GM19397 (cell line): ENCODE data around the gene KIAA1328.

Source experiments
- ATAC-seq: cut with Tn5 transposase; IDR thresholded peaks from one replicate; pipeline ENCODE4 v1.9.1; 2021; ENCODE audit warnings: mild to moderate bottlenecking, moderate library complexity; ENCODE audit not compliant: unreplicated experiment

Gene KIAA1328

GRCh38 chr18:37249171-37249886 lies 420.4 kb downstream of the KIAA1328 start:
- ATAC-seq, result no peak

- no peak for ATAC-seq
Observed at GRCh38 chr18:37249895-37250618, 421.1 kb downstream of the KIAA1328 start.

GRCh38 chr18:37251679-37252078 lies 422.8 kb downstream of the KIAA1328 start:
- no peak for ATAC-seq

- no peak for ATAC-seq
Observed at GRCh38 chr18:37252342-37252741, 423.4 kb downstream of the KIAA1328 start.

GRCh38 chr18:37252854-37253393 lies 424.0 kb downstream of the KIAA1328 start:
- ATAC-seq, result no peak

- peak; percentile 47 for ATAC-seq
Observed at GRCh38 chr18:37253394-37254235, 424.7 kb downstream of the KIAA1328 start.

GRCh38 chr18:37254236-37254754 lies 425.4 kb downstream of the KIAA1328 start:
- ATAC-seq, result peak; percentile 19

- ATAC-seq, result no peak
Observed at GRCh38 chr18:37254973-37255372, 426.0 kb downstream of the KIAA1328 start.

GRCh38 chr18:37258131-37258530 lies 429.2 kb downstream of the KIAA1328 start:
- no peak for ATAC-seq

- no peak for ATAC-seq
Observed at GRCh38 chr18:37258819-37259218, 429.9 kb downstream of the KIAA1328 start.

- ATAC-seq, result no peak
Observed at GRCh38 chr18:37259711-37260110, 430.8 kb downstream of the KIAA1328 start.

GRCh38 chr18:37260367-37261093 lies 431.6 kb downstream of the KIAA1328 start:
- no peak for ATAC-seq

GRCh38 chr18:37261246-37261840 lies 432.4 kb downstream of the KIAA1328 start:
- no peak for ATAC-seq

GRCh38 chr18:37261988-37262387 lies 433.1 kb downstream of the KIAA1328 start:
- ATAC-seq, result no peak

GRCh38 chr18:37264956-37265355 lies 436.0 kb downstream of the KIAA1328 start:
- ATAC-seq, result no peak

GRCh38 chr18:37265382-37265781 lies 436.5 kb downstream of the KIAA1328 start:
- ATAC-seq, result no peak

GRCh38 chr18:37266290-37266689 lies 437.4 kb downstream of the KIAA1328 start:
- ATAC-seq, result no peak

- no peak for ATAC-seq
Observed at GRCh38 chr18:37270038-37270665, 441.2 kb downstream of the KIAA1328 start.

GRCh38 chr18:37270666-37271052 lies 441.7 kb downstream of the KIAA1328 start:
- ATAC-seq, result no peak
